ENCODE results near the gene CIBAR2. TPM values are rescaled to one million over a fixed set of nuclear protein-coding genes. Genes with fewer than 3 reads are reported as not detected.

CIBAR2 gene
- total RNA-seq = not detected

- no peak for DNase-seq
Measured at GRCh38 chr16:85112364-85112763, at the start of gene CIBAR2. CIBAR2 (minus strand) TSS chr16:85112472; CDS start chr16:85112352, 120 bp downstream.

GRCh38 chr16:85159179-85159980 lies 47.1 kb upstream of the CIBAR2 start:
- no peak for DNase-seq

GRCh38 chr16:85158743-85159178 lies 46.5 kb upstream of the CIBAR2 start:
- no peak for DNase-seq

- no peak for DNase-seq
Measured at GRCh38 chr16:85157813-85158742, 45.8 kb upstream of the CIBAR2 start.

- no peak for DNase-seq
Measured at GRCh38 chr16:85157372-85157771, 45.1 kb upstream of the CIBAR2 start.

- DNase-seq = no peak
Measured at GRCh38 chr16:85156869-85157268, 44.6 kb upstream of the CIBAR2 start.

- no peak for DNase-seq
Measured at GRCh38 chr16:85156440-85156839, 44.2 kb upstream of the CIBAR2 start.

GRCh38 chr16:85153656-85154091 lies 41.4 kb upstream of the CIBAR2 start:
- DNase-seq = no peak

- DNase-seq = no peak
Measured at GRCh38 chr16:85153046-85153445, 40.8 kb upstream of the CIBAR2 start.

GRCh38 chr16:85152414-85153030 lies 40.2 kb upstream of the CIBAR2 start:
- no peak for DNase-seq

GRCh38 chr16:85151603-85152413 lies 39.5 kb upstream of the CIBAR2 start:
- no peak for DNase-seq

GRCh38 chr16:85151079-85151602 lies 38.9 kb upstream of the CIBAR2 start:
- no peak for DNase-seq

GRCh38 chr16:85150331-85150940 lies 38.2 kb upstream of the CIBAR2 start:
- DNase-seq = no peak

GRCh38 chr16:85149776-85150175 lies 37.5 kb upstream of the CIBAR2 start:
- DNase-seq = no peak

GRCh38 chr16:85148931-85149330 lies 36.7 kb upstream of the CIBAR2 start:
- no peak for DNase-seq

- DNase-seq = no peak
Measured at GRCh38 chr16:85146922-85147651, 34.8 kb upstream of the CIBAR2 start.

GRCh38 chr16:85146532-85146797 lies 34.2 kb upstream of the CIBAR2 start:
- no peak for DNase-seq

GRCh38 chr16:85145734-85146531 lies 33.7 kb upstream of the CIBAR2 start:
- no peak for DNase-seq

- no peak for DNase-seq
Measured at GRCh38 chr16:85145188-85145587, 32.9 kb upstream of the CIBAR2 start.
